H1 (cell line): ENCODE data around the gene NDUFB1. TPM values are rescaled to one million over a fixed set of nuclear protein-coding genes. Genes with fewer than 3 reads are reported as not detected.

Experiments used
- CTCF ChIA-PET: fragments of 300-600 bp; sonication (Branson Sonifier 250); formaldehyde crosslinking; loops from one replicate; lab custom pipeline; 2021; ENCODE audit not compliant: partially characterized antibody; lab: Charles Lee
- POLR2A ChIA-PET: fragments of 300-600 bp; sonication (Branson Sonifier 250); formaldehyde crosslinking; loops from one replicate; lab custom pipeline; 2021; ENCODE audit warnings: inconsistent platforms; ENCODE audit not compliant: partially characterized antibody; lab: Charles Lee
- DNase-seq, 2 experiments: peaks; one replicate each; pipeline versions ENCODE4 v3.0.0 to v3.0.0-alpha.2; 2010 to 2022; ENCODE audit warnings: low spot score in 2 of 2, low read depth in 1 of 2, mixed read lengths in 1 of 2
- FAIRE-seq: peaks from 2 replicates; lab custom pipeline; 2011; peaks lifted over from hg19 to GRCh38; lab: Jason Lieb, UNC
- H2AFZ ChIP-seq: 2 replicates; pipeline ENCODE4 v1.8.1; 2012; ENCODE audit warnings: low read length, inconsistent platforms
- H2AK5ac ChIP-seq: 2 replicates; pipeline ENCODE4 v1.6.1; 2013; ENCODE audit warnings: low read depth, low read length
- H2BK120ac ChIP-seq: replicated peaks from 2 replicates; pipeline ENCODE3; 2013; ENCODE audit warnings: low read depth, low read length, inconsistent platforms
- H2BK12ac ChIP-seq: 2 replicates; pipeline ENCODE4 v1.6.1; 2013; ENCODE audit warnings: low read depth, low read length
- H2BK15ac ChIP-seq: 2 replicates; pipeline ENCODE4 v1.6.1; 2013; ENCODE audit warnings: low read length
- H2BK20ac ChIP-seq: 2 replicates; pipeline ENCODE4 v1.6.1; 2013; ENCODE audit warnings: low read length
- H2BK5ac ChIP-seq: 2 replicates; pipeline ENCODE4 v1.6.1; 2013; ENCODE audit warnings: low read depth, low read length
- H3K14ac ChIP-seq: 2 replicates; pipeline ENCODE4 v1.6.1; 2013; ENCODE audit warnings: inconsistent platforms; ENCODE audit not compliant: insufficient read length
- H3K18ac ChIP-seq: 2 replicates; pipeline ENCODE4 v1.6.1; 2013; ENCODE audit warnings: low read length; ENCODE audit errors: extremely low read depth
- H3K23ac ChIP-seq: 2 replicates; pipeline ENCODE4 v1.6.1; 2013; ENCODE audit warnings: inconsistent platforms; ENCODE audit not compliant: insufficient read length
- H3K23me2 ChIP-seq: 2 replicates; pipeline ENCODE4 v1.6.1; 2013; ENCODE audit warnings: low read depth, low read length
- H3K27ac ChIP-seq: 2 replicates; pipeline ENCODE4 v1.6.1; 2011; ENCODE audit warnings: low read depth, low read length, inconsistent platforms
- H3K27me3 ChIP-seq, 4 experiments: replicated peaks in 1 of 4; 1 replicate in 1 of 4; 2 replicates in 3 of 4; pipeline versions ENCODE4 v1.6.1 to v1.8.1; 2011 to 2013; ENCODE audit warnings: low read length in 3 of 4, mild to moderate bottlenecking in 3 of 4, inconsistent platforms in 2 of 4, mixed read lengths in 2 of 4, moderate library complexity in 1 of 4; ENCODE audit not compliant: control insufficient read depth in 3 of 4, insufficient read depth in 3 of 4; ENCODE audit errors: extremely low read depth in 1 of 4
- H3K36me3 ChIP-seq, 4 experiments: 2 replicates each; pipeline versions ENCODE4 v1.6.1 to v1.8.1; 2011 to 2013; ENCODE audit warnings: mild to moderate bottlenecking in 4 of 4, low read length in 3 of 4, moderate library complexity in 2 of 4, control low read depth in 1 of 4, inconsistent platforms in 1 of 4; ENCODE audit not compliant: insufficient read depth in 4 of 4, control insufficient read depth in 2 of 4
- H3K4ac ChIP-seq: replicated peaks from 2 replicates; pipeline ENCODE3; 2013; ENCODE audit warnings: low read length, low read depth, mixed read lengths, inconsistent platforms; ENCODE audit not compliant: insufficient read length
- H3K4me1 ChIP-seq, 4 experiments: replicated peaks in 1 of 4; 1 replicate in 1 of 4; 2 replicates in 3 of 4; pipeline versions ENCODE4 v1.6.1 to v1.8.1; 2011 to 2013; ENCODE audit warnings: low read length in 3 of 4, inconsistent platforms in 2 of 4, mixed read lengths in 1 of 4; ENCODE audit not compliant: insufficient read depth in 4 of 4, control insufficient read depth in 3 of 4
- H3K4me2 ChIP-seq, 2 experiments: 2 replicates each; pipeline versions ENCODE4 v1.6.1 to v1.8.1; 2011 to 2013; ENCODE audit warnings: low read depth in 2 of 2, low read length in 2 of 2, control low read depth in 1 of 2, inconsistent platforms in 1 of 2, mild to moderate bottlenecking in 1 of 2; ENCODE audit not compliant: insufficient read depth in 1 of 2
- H3K4me3 ChIP-seq, 4 experiments: fragments of 200-600, 300-600 bp in 1 of 4; sonication (generic), shearing (Covaris generic), sonication (Bioruptor Twin) in 1 of 4; 2 replicates each; pipeline versions ENCODE4 v1.5.1 to v1.8.1; 2011 to 2016; ENCODE audit warnings: low read length in 4 of 4, low read depth in 3 of 4, control low read depth in 2 of 4, inconsistent platforms in 2 of 4, mild to moderate bottlenecking in 2 of 4, mixed read lengths in 1 of 4, moderate library complexity in 1 of 4; ENCODE audit not compliant: insufficient read depth in 2 of 4; ENCODE audit errors: extremely low read depth in 1 of 4
- H3K56ac ChIP-seq: replicated peaks from 2 replicates; pipeline ENCODE3; 2013; ENCODE audit warnings: low read depth, mild to moderate bottlenecking, mixed read lengths, low read length, inconsistent platforms; ENCODE audit not compliant: insufficient read length
- H3K79me1 ChIP-seq: 2 replicates; pipeline ENCODE4 v1.6.1; 2013; ENCODE audit warnings: low read depth, low read length, control low read depth
- H3K79me2 ChIP-seq, 2 experiments: 2 replicates each; pipeline versions ENCODE4 v1.6.1 to v1.8.1; 2012 to 2013; ENCODE audit warnings: low read length in 2 of 2, mild to moderate bottlenecking in 2 of 2, inconsistent platforms in 1 of 2; ENCODE audit not compliant: insufficient read depth in 2 of 2, control insufficient read depth in 1 of 2
- H3K9ac ChIP-seq, 4 experiments: replicated peaks in 1 of 4; 1 replicate in 1 of 4; 2 replicates in 3 of 4; pipeline versions ENCODE4 v1.6.1 to v1.8.1; 2011 to 2013; ENCODE audit warnings: low read depth in 3 of 4, low read length in 3 of 4, control low read depth in 2 of 4, mild to moderate bottlenecking in 2 of 4, moderate library complexity in 2 of 4, inconsistent platforms in 1 of 4; ENCODE audit errors: extremely low read depth in 1 of 4
- H3K9me3 ChIP-seq, 2 experiments: 2 replicates each; pipeline versions ENCODE4 v1.6.1 to v1.8.1; 2012 to 2013; ENCODE audit warnings: mild to moderate bottlenecking in 2 of 2, moderate library complexity in 2 of 2, control low read depth in 1 of 2, inconsistent platforms in 1 of 2, low read depth in 1 of 2, low read length in 1 of 2, mixed read lengths in 1 of 2; ENCODE audit not compliant: insufficient read depth in 2 of 2
- H4K20me1 ChIP-seq, 2 experiments: replicated peaks in 1 of 2; 2 replicates each; pipeline versions ENCODE3 to v1.8.1; 2011 to 2013; ENCODE audit warnings: inconsistent platforms in 2 of 2, low read length in 2 of 2, mild to moderate bottlenecking in 1 of 2; ENCODE audit not compliant: insufficient read depth in 2 of 2, control insufficient read depth in 1 of 2
- H4K5ac ChIP-seq: 2 replicates; pipeline ENCODE4 v1.6.1; 2013; ENCODE audit warnings: low read length, low read depth, mixed read lengths, inconsistent platforms; ENCODE audit not compliant: insufficient read length
- H4K8ac ChIP-seq: 2 replicates; pipeline ENCODE4 v1.8.0; 2013; ENCODE audit warnings: mild to moderate bottlenecking, moderate library complexity, low read length, inconsistent platforms; ENCODE audit not compliant: insufficient read depth; ENCODE audit errors: extremely low read depth
- H4K91ac ChIP-seq: replicated peaks from 2 replicates; pipeline ENCODE3; 2013; ENCODE audit warnings: low read length, mixed read lengths, inconsistent platforms; ENCODE audit not compliant: insufficient read length
- ATF3 ChIP-seq: IDR thresholded peaks from 2 replicates; pipeline ENCODE4 v1.6.1; 2011; ENCODE audit warnings: low read depth, mild to moderate bottlenecking, low read length; ENCODE audit not compliant: insufficient read depth
- CEBPB ChIP-seq: IDR thresholded peaks from 2 replicates; pipeline ENCODE4 v1.6.1; 2012; ENCODE audit warnings: low read depth, low read length
- EGR1 ChIP-seq: IDR thresholded peaks from 2 replicates; pipeline ENCODE4 v1.6.1; 2011; ENCODE audit warnings: low read depth, low read length, borderline replicate concordance
- EP300 ChIP-seq, 2 experiments: IDR thresholded peaks; 1 replicate in 1 of 2; 2 replicates in 1 of 2; pipeline ENCODE4 v1.6.1; 2011 to 2012; ENCODE audit warnings: low read depth in 2 of 2, low read length in 2 of 2, mild to moderate bottlenecking in 2 of 2, borderline replicate concordance in 1 of 2, inconsistent platforms in 1 of 2, moderate library complexity in 1 of 2
- HDAC6 ChIP-seq: IDR thresholded peaks from one replicate; pipeline ENCODE4 v1.7.1; 2012; ENCODE audit warnings: low read depth, mild to moderate bottlenecking, inconsistent platforms, low read length, moderate library complexity
- KDM5A ChIP-seq: fragments of 200-600 bp; IDR thresholded peaks from 2 replicates; pipeline ENCODE4 v1.7.1; 2012; ENCODE audit warnings: mild to moderate bottlenecking, low read length, inconsistent platforms, mixed read lengths
- MAFK ChIP-seq: IDR thresholded peaks from 2 replicates; pipeline ENCODE4 v1.6.1; 2012; ENCODE audit warnings: low read depth, mild to moderate bottlenecking, improper control_type of control experiment, low read length
- NRF1 ChIP-seq: IDR thresholded peaks from 2 replicates; pipeline ENCODE4 v1.6.1; 2011; ENCODE audit warnings: mild to moderate bottlenecking, low read depth, low read length, improper control_type of control experiment
- PHF8 ChIP-seq: fragments of 200-600 bp; sonication (generic); conservative IDR thresholded peaks from 2 replicates; pipeline ENCODE4 v1.7.1; 2012; ENCODE audit warnings: low read depth, mild to moderate bottlenecking, inconsistent platforms, low read length, moderate library complexity
- SIN3A ChIP-seq, 2 experiments: IDR thresholded peaks in 1 of 2; conservative IDR thresholded peaks in 1 of 2; 2 replicates each; pipeline ENCODE4 v1.6.1; 2011 to 2012; ENCODE audit warnings: low read length in 2 of 2, improper control_type of control experiment in 1 of 2, low read depth in 1 of 2, mild to moderate bottlenecking in 1 of 2
- SIX5 ChIP-seq: IDR thresholded peaks from 2 replicates; pipeline ENCODE4 v1.6.1; 2011; ENCODE audit warnings: mild to moderate bottlenecking, low read depth, low read length
- SP1 ChIP-seq: IDR thresholded peaks from 2 replicates; pipeline ENCODE4 v1.6.1; 2011; ENCODE audit warnings: low read depth, low read length
- SRF ChIP-seq: IDR thresholded peaks from 2 replicates; pipeline ENCODE4 v1.6.1; 2011; ENCODE audit warnings: mild to moderate bottlenecking, low read depth, low read length, moderate library complexity
- YY1 ChIP-seq: IDR thresholded peaks from 2 replicates; pipeline ENCODE4 v1.6.1; 2011; ENCODE audit warnings: low read depth, mild to moderate bottlenecking, low read length
- WGBS, 2 experiments: shearing (Covaris generic) in 1 of 2; methylation state at CpG; one replicate each; pipeline versions ENCODE4 v1.1.6 to v1.1.7; 2013 to 2015; ENCODE audit warnings: low lambda C conversion rate in 2 of 2, mixed read lengths in 2 of 2, inconsistent platforms in 1 of 2, low coverage in 1 of 2, missing lambda C conversion rate in 1 of 2; ENCODE audit not compliant: insufficient replicate concordance in 2 of 2, insufficient coverage in 1 of 2, insufficient read length in 1 of 2; ENCODE audit errors: extremely low coverage in 1 of 2, missing lambda C conversion rate in 1 of 2; 5-methylcytosine and 5-hydroxymethylcytosine counted together
- polyA plus RNA-seq, 7 experiments: library from polyadenylated mRNA; depleted of rRNA in 3 of 7; stranded (reverse) in 5 of 7; unstranded in 2 of 7; fragments of >200 nt in 5 of 7; fragments of 200-250 nt in 2 of 7; gene quantifications; 1 replicate in 5 of 7; 2 replicates in 1 of 7; 4 replicates in 1 of 7; pipeline versions ENCODE4 v1.2.1 to v1.2.3, GENCODE V29; 2011 to 2013; ENCODE audit warnings: missing spikeins in 2 of 7, mixed read lengths in 2 of 7
- total RNA-seq: library from RNA; stranded (reverse); fragmentation: NEBNext Ultra II Directional; extraction: Animal tissue kit (Norgen Biotek cat#: 25700); gene quantifications from 2 replicates; pipeline ENCODE4 v1.2.1, GENCODE V29; 2021

Gene NDUFB1
- total and polyA plus RNA-seq, 2 of the 8 experiments (the other 6 are each of a cell fraction or from before 2014, with no cell fraction given): 124 to 271 TPM

DNA sequence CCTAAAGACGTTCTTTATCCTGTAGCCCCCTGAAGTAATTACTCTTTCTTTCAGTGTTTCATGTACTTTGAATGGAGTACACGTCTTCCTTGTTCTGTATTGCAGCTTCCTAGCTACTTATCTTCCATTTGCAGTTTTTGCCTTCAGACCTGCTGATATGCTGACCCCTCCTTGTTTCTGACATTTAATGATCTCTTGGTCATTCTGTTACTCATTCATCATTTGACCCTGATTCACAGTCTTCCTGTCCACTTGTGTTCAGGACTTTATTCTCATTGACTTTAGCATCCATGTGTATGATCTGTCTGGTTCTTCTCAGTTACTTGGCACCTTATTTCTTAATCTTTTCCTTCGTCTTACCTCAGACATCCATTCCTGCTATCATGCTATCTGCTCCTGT, 22.5 kb upstream of the NDUFB1 start:
- H3K23ac ChIP-seq: no peak overlapping the region
- peaks cover 22 to 83% (median 53%) of the 10 kb centered on the region in 4 experiments for H3K36me3 ChIP-seq
- peaks cover 0 to 2% of the 10 kb centered on the region in 2 experiments for H4K20me1 ChIP-seq
- no peaks in the 10 kb centered on the region for H3K4me1 ChIP-seq
- no peak overlapping the region for H3K14ac ChIP-seq
- no peak overlapping the region for H2BK120ac ChIP-seq
- no peak overlapping the region for H4K91ac ChIP-seq
- H2BK12ac ChIP-seq: no peak overlapping the region
- H3K79me1 ChIP-seq: no peaks in the 10 kb centered on the region; the same call in 1 of the 2 replicates
- no peak overlapping the region for H3K56ac ChIP-seq
- H3K23me2 ChIP-seq: no peaks in the 10 kb centered on the region
- H2AK5ac ChIP-seq: no peak overlapping the region
- no peak overlapping the region for H3K18ac ChIP-seq
- 86% methylated on average over 3 of the region's 3 CpGs; no CpG with 5 or more reads in 1 of the 2 experiments for WGBS, 2 experiments
- H2BK5ac ChIP-seq: no peak overlapping the region
- no peak overlapping the region for H3K4me2 ChIP-seq
- H3K4ac ChIP-seq: no peak overlapping the region
- no peaks in the 10 kb centered on the region for H3K79me2 ChIP-seq
- no peak overlapping the region for H4K8ac ChIP-seq
- H2AFZ ChIP-seq: no peak overlapping the region
- CTCF ChIA-PET: interaction anchor here (1.5 kb wide), 1 partner anchor 12 kb away, joined by 3 read pairs; no protein-coding TSS in a partner anchor
- H4K5ac ChIP-seq: no peak overlapping the region
- no peak overlapping the region for H2BK15ac ChIP-seq
- no peak overlapping the region for H3K27ac ChIP-seq
- DNase-seq (no peak), FAIRE-seq (no peak)
- POLR2A ChIA-PET: interaction anchor here (1.9 kb wide), 1 partner anchor 23 kb away, joined by 5 read pairs; the partner anchor contains the start of genes CPSF2 and NDUFB1
- no peak overlapping the region for H3K4me3 ChIP-seq
- H2BK20ac ChIP-seq: no peak overlapping the region
- no peaks in the 10 kb centered on the region for H3K27me3 ChIP-seq
- no peaks in the 10 kb centered on the region for H3K9me3 ChIP-seq
- no peak overlapping the region for H3K9ac ChIP-seq
- TF ChIP-seq KDM5A (no peak), MAFK (no peak), NRF1 (no peak), CEBPB (no peak), ATF3 (no peak), SP1 (no peak), SIN3A (conservative IDR thresholded peaks at IDR 0.05 in 1 of 2, IDR thresholded peaks at IDR 0.05 in 1 of 2; ENCODE audit: low read depth in 1 of 2, low read length in 2 of 2) (no peak), SIX5 (no peak), HDAC6 (no peak), EGR1 (no peak), YY1 (no peak), EP300 (IDR thresholded peaks at IDR 0.05; ENCODE audit: borderline replicate concordance in 1 of 2, low read depth in 2 of 2, low read length in 2 of 2) (no peak), SRF (no peak), PHF8 (no peak)
